Measurements from ENCODE around the gene CD151.

- no peak for TF ChIP-seq EZH2 (IDR thresholded peaks at IDR 0.05)
- peak; percentile 95 for TF ChIP-seq POLR2AphosphoS5 (IDR thresholded peaks at IDR 0.05; ENCODE audit: borderline replicate concordance, low read depth, low read length)
- TF ChIP-seq FOXP2 (optimal IDR thresholded peaks at IDR 0.05; ENCODE audit: control extremely low read depth, extremely low read length, insufficient read depth): peak; percentile 17
Measured at GRCh38 chr11:819129-819931, 13.4 kb upstream of the CD151 start.

Data from SK-N-MC (cell line).